ENCODE data around the gene STX18.

STX18 gene

DNA sequence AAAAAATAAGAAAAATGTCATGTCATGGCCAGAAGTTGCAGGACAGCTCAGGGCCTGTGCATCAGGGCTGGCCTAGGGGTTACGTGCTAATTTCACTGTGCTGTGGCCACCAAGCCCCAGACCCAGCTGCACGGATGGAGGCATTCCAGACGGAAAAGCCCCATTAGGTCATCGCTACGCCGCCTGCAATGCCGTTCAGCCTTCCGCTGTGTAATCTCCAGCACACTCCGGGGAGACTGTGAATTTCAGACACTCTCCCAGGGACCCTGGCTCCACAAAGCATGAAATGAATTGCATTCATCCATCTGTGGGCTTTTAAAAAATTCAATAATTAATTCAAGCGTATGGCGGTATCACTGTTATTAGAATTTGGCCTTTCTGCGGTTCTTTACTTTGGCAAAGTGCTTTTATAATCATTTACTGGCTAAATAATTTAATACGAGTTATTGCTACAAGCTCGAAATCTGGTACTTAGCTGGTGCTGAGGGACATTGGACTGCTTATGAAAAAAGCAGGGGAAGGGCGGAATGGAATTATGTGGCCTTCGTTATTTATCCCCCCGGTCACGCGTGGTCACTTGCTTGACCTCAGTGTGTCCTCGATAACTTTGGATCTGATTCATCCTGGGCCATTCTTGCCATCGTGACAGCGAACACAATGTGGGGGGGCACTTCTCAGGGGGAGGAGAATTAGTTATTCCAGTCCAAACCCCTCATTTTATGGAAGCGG, 164.0 kb downstream of the STX18 start:
- Histone ChIP-seq H3K27me3 (replicated peaks; ENCODE audit: control insufficient read depth, insufficient read depth, low read length, poor library complexity, severe bottlenecking) (no peaks in the 10 kb centered on the region), H3K36me3 (ENCODE audit: control insufficient read depth, insufficient read depth, low read length) (no peaks in the 10 kb centered on the region), H3K27ac (ENCODE audit: insufficient read depth, low read length, poor library complexity, severe bottlenecking) (no peak overlapping the region), H3K4me1 (ENCODE audit: control insufficient read depth, insufficient read depth, low read length, poor library complexity, severe bottlenecking) (no peaks in the 10 kb centered on the region), H3K9me3 (ENCODE audit: control insufficient read depth, low read length) (no peaks in the 10 kb centered on the region), H3K4me3 (ENCODE audit: insufficient read depth, low read depth, low read length, poor library complexity, severe bottlenecking) (no peak overlapping the region)
- no peak for DNase-seq

DNA sequence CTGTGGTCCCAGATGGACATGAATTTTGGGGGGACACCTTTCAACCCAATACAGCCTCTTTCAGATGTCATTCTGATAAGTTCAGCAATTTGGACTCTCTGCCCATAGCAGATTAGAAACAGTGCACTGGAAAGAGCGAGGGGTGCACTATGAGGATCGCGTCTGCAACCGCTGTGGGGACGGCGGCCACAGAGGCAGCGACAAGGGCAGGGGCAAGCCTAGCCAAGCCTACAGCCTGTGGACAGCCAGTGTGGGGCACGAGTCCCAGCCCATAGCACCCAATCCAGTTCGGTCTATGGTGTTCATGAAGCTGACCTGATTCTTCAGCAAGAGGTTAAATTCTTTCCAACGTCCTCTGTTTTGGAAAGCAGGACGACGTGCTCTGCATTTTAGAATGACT, 164.7 kb downstream of the STX18 start:
- H3K27me3 ChIP-seq (replicated peaks; ENCODE audit: control insufficient read depth, insufficient read depth, low read length, poor library complexity, severe bottlenecking): no peaks in the 10 kb centered on the region
- no peak overlapping the region for H3K27ac ChIP-seq (ENCODE audit: insufficient read depth, low read length, poor library complexity, severe bottlenecking)
- no peak for DNase-seq
- no peaks in the 10 kb centered on the region for H3K36me3 ChIP-seq (ENCODE audit: control insufficient read depth, insufficient read depth, low read length)
- H3K9me3 ChIP-seq (ENCODE audit: control insufficient read depth, low read length): no peaks in the 10 kb centered on the region
- H3K4me1 ChIP-seq (ENCODE audit: control insufficient read depth, insufficient read depth, low read length, poor library complexity, severe bottlenecking): no peaks in the 10 kb centered on the region
- H3K4me3 ChIP-seq (ENCODE audit: insufficient read depth, low read depth, low read length, poor library complexity, severe bottlenecking): no peak overlapping the region

DNA sequence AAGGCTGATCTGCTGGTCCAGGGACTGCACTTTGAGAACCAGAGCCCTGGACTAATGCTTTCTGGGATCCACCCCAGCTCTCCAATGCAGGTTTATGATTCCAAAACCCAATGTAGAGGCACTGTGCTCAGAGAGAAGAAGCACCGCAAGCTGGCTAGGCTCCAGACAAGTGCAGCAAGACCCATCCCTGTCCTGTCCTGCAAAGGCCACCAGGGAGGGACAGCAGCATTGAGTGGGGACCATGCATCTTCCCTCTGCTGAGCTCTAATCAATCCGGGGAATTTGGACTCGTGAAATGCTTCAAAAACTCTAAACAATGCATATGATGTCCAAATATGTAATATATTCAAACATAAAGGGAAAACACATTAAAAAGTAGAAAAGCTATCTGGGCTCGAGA, 165.8 kb downstream of the STX18 start:
- no peaks in the 10 kb centered on the region for H3K9me3 ChIP-seq (ENCODE audit: control insufficient read depth, low read length)
- no peaks in the 10 kb centered on the region for H3K27me3 ChIP-seq (replicated peaks; ENCODE audit: control insufficient read depth, insufficient read depth, low read length, poor library complexity, severe bottlenecking)
- no peaks in the 10 kb centered on the region for H3K4me1 ChIP-seq (ENCODE audit: control insufficient read depth, insufficient read depth, low read length, poor library complexity, severe bottlenecking)
- no peaks in the 10 kb centered on the region for H3K36me3 ChIP-seq (ENCODE audit: control insufficient read depth, insufficient read depth, low read length)
- H3K27ac ChIP-seq (ENCODE audit: insufficient read depth, low read length, poor library complexity, severe bottlenecking): no peak overlapping the region
- no peak overlapping the region for H3K4me3 ChIP-seq (ENCODE audit: insufficient read depth, low read depth, low read length, poor library complexity, severe bottlenecking)
- no peak for DNase-seq

DNA sequence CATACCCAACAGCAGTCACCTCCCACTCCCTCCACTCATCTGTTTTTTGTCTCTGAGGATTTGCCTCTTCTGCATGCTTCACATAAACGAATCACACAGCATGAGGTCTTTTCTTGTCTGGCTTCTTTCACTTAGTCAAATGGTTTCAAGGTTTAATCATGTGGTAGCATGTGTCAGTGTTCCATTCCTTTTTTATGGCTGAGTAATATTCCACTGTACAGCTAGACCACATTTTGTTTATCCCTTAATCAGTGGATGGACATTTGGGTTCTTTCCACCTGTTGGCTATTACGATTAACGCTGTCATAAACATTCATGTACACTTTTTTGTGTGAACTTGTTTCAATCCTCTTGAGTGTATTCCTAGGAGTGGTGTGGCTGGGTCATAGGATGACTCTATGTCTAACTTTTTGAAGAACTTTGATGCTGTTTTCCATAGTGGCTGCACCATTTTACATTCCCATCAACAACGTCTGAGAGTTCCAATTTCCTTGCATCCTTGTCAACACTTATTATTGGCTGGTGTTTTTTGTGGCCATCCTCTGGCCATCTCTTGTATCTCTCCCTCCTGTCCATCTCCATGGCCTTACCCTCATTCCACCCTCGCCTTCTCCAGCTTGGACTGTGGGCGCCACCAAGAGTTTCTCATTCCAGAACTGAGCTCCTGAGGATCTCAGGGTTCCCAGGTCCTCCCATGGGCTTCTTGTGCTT, 167.3 kb downstream of the STX18 start:
- Histone ChIP-seq H3K4me1 (ENCODE audit: control insufficient read depth, insufficient read depth, low read length, poor library complexity, severe bottlenecking) (no peaks in the 10 kb centered on the region), H3K27me3 (replicated peaks; ENCODE audit: control insufficient read depth, insufficient read depth, low read length, poor library complexity, severe bottlenecking) (no peaks in the 10 kb centered on the region), H3K9me3 (ENCODE audit: control insufficient read depth, low read length) (no peaks in the 10 kb centered on the region), H3K36me3 (ENCODE audit: control insufficient read depth, insufficient read depth, low read length) (no peaks in the 10 kb centered on the region), H3K4me3 (ENCODE audit: insufficient read depth, low read depth, low read length, poor library complexity, severe bottlenecking) (no peak overlapping the region), H3K27ac (ENCODE audit: insufficient read depth, low read length, poor library complexity, severe bottlenecking) (no peak overlapping the region)
- no peak for DNase-seq
